Measurements from ENCODE around the gene EXOC2.

The EXOC2 gene

GRCh38 chr6:513961-514360 lies 179.0 kb downstream of the EXOC2 start:
- no peak for DNase-seq

- no peak for DNase-seq
Observed at GRCh38 chr6:513058-513457, 179.9 kb downstream of the EXOC2 start.

- DNase-seq = no peak
Observed at GRCh38 chr6:511488-512137, 181.3 kb downstream of the EXOC2 start.

GRCh38 chr6:509676-510075 lies 183.3 kb downstream of the EXOC2 start:
- no peak for DNase-seq

GRCh38 chr6:508614-509013 lies 184.3 kb downstream of the EXOC2 start:
- DNase-seq = no peak

GRCh38 chr6:508006-508405 lies 184.9 kb downstream of the EXOC2 start:
- DNase-seq = no peak

- no peak for DNase-seq
Observed at GRCh38 chr6:506920-507622, 185.9 kb downstream of the EXOC2 start.

GRCh38 chr6:506508-506907 lies 186.4 kb downstream of the EXOC2 start:
- DNase-seq = no peak

GRCh38 chr6:505374-505773 lies 187.6 kb downstream of the EXOC2 start:
- DNase-seq = no peak

GRCh38 chr6:504446-504980 lies 188.4 kb downstream of the EXOC2 start:
- no peak for DNase-seq

- DNase-seq = no peak
Observed at GRCh38 chr6:503610-504362, 189.2 kb downstream of the EXOC2 start.

GRCh38 chr6:502761-503160 lies 190.2 kb downstream of the EXOC2 start:
- DNase-seq = no peak

- no peak for DNase-seq
Observed at GRCh38 chr6:501891-502601, 190.9 kb downstream of the EXOC2 start.

- no peak for DNase-seq
Observed at GRCh38 chr6:499617-500016, 193.3 kb downstream of the EXOC2 start.

GRCh38 chr6:498795-499231 lies 194.1 kb downstream of the EXOC2 start:
- DNase-seq = no peak

GRCh38 chr6:497258-497657 lies 195.7 kb downstream of the EXOC2 start:
- no peak for DNase-seq

- no peak for DNase-seq
Observed at GRCh38 chr6:496649-497048, 196.3 kb downstream of the EXOC2 start.

- DNase-seq = no peak
Observed at GRCh38 chr6:494394-494793, 198.5 kb downstream of the EXOC2 start.

- DNase-seq = no peak
Observed at GRCh38 chr6:493840-494239, 199.1 kb downstream of the EXOC2 start.

GRCh38 chr6:492816-493414 lies 200.0 kb downstream of the EXOC2 start:
- DNase-seq = no peak

- DNase-seq = no peak
Observed at GRCh38 chr6:492178-492577, 200.8 kb downstream of the EXOC2 start.

- no peak for DNase-seq
Observed at GRCh38 chr6:491233-491632, 201.7 kb downstream of the EXOC2 start.
